Right ventricle myocardium inferior (tissue), 1 donor: ENCODE measurements around the gene TRDN. TPM values are rescaled to one million over a fixed set of nuclear protein-coding genes. Genes with fewer than 3 reads are reported as not detected.

Experiments used
- ATAC-seq: fragments of 200-7000 bp; cut with Tn5 transposase; one replicate; pipeline ENCODE4 v1.9.1; 2020; ENCODE audit warnings: mild to moderate bottlenecking, moderate library complexity
- DNase-seq: peaks from one replicate; pipeline ENCODE4 v3.0.0; 2021; ENCODE audit errors: missing footprints
- intact Hi-C: fragments of 100-400 bp; cut with DNase I; formaldehyde crosslinking; loops from one replicate; pipeline ENCODE4 v1.11.0; 2022
- long read RNA-seq: library from polyadenylated mRNA; unstranded; transcript quantifications from one replicate; pipeline ENCODE4 v2.0.0, GENCODE V29; 2021
- total RNA-seq: library from RNA; stranded (reverse); fragmentation: NEBNext Ultra II Directional; extraction: Animal tissue kit (Norgen Biotek cat#: 25700); gene quantifications from one replicate; pipeline ENCODE4 v1.2.1, GENCODE V29; 2021
- donor health status: DM: no; HTN: yes; CAD: no; lungs with severe emphysema.

TRDN gene
- 394 TPM for total RNA-seq
- long read RNA-seq, full-length matches to known transcripts: 45 of 118 reads
- long read RNA-seq, partial matches to known transcripts: 44 of 118 reads
- long read RNA-seq, other reads (novel, unspliced or antisense): 29 of 118 reads

- intact Hi-C loops: loop anchor here (5.0 kb wide), 2 partner anchors 199 to 1509 kb away; no protein-coding TSS in a partner anchor
- ATAC-seq (peak; percentile 91), DNase-seq (no peak)
These were observed at the start of gene TRDN for GRCh38 chr6:123636782-123637181. TRDN (minus strand) TSS chr6:123636950; CDS start chr6:123636775, 175 bp downstream.

- no peak for DNase-seq
- ATAC-seq: no peak
- intact Hi-C loops: no loop called here
These were observed 45.3 kb upstream of the TRDN start for GRCh38 chr6:123681957-123682462.

- ATAC-seq (no peak), DNase-seq (no peak)
- intact Hi-C loops: no loop called here
These were observed 41.1 kb upstream of the TRDN start for GRCh38 chr6:123677897-123678296.

- no peak for DNase-seq
- no peak for ATAC-seq
- intact Hi-C loops: no loop called here
These were observed 40.0 kb upstream of the TRDN start for GRCh38 chr6:123676793-123677192.

- intact Hi-C loops: no loop called here
- ATAC-seq: no peak
- DNase-seq: no peak
These were observed 32.3 kb upstream of the TRDN start for GRCh38 chr6:123668965-123669591.

GRCh38 chr6:123668063-123668462 lies 31.3 kb upstream of the TRDN start:
- ATAC-seq: no peak

GRCh38 chr6:123663436-123663835 lies 26.7 kb upstream of the TRDN start:
- no peak for ATAC-seq
- intact Hi-C loops: no loop called here
- DNase-seq: no peak

More at GRCh38 chr6:123668063-123668462, 31.3 kb upstream of the TRDN start:
- intact Hi-C loops: no loop called here
- DNase-seq: no peak

GRCh38 chr6:123662757-123663156 lies 26.0 kb upstream of the TRDN start:
- intact Hi-C loops: no loop called here
- DNase-seq (no peak), ATAC-seq (no peak)

GRCh38 chr6:123661105-123661891 lies 24.5 kb upstream of the TRDN start:
- no peak for ATAC-seq

GRCh38 chr6:123659960-123660748 lies 23.4 kb upstream of the TRDN start:
- ATAC-seq (no peak), DNase-seq (no peak)
- intact Hi-C loops: no loop called here

More at GRCh38 chr6:123661105-123661891, 24.5 kb upstream of the TRDN start:
- intact Hi-C loops: no loop called here
- no peak for DNase-seq

GRCh38 chr6:123658848-123659247 lies 22.1 kb upstream of the TRDN start:
- DNase-seq: no peak
- ATAC-seq: no peak
- intact Hi-C loops: no loop called here

GRCh38 chr6:123655521-123656306 lies 19.0 kb upstream of the TRDN start:
- no peak for ATAC-seq
- no peak for DNase-seq
- intact Hi-C loops: no loop called here

GRCh38 chr6:123648723-123649122 lies 12.0 kb upstream of the TRDN start:
- intact Hi-C loops: no loop called here
- DNase-seq: no peak

GRCh38 chr6:123648020-123648580 lies 11.3 kb upstream of the TRDN start:
- intact Hi-C loops: no loop called here
- ATAC-seq: no peak
- no peak for DNase-seq

More at GRCh38 chr6:123648723-123649122, 12.0 kb upstream of the TRDN start:
- ATAC-seq: no peak

- no peak for DNase-seq
- ATAC-seq: no peak
- intact Hi-C loops: no loop called here
These were observed 4.7 kb upstream of the TRDN start for GRCh38 chr6:123641497-123641896.

- no peak for ATAC-seq
These were observed 3.9 kb upstream of the TRDN start for GRCh38 chr6:123640567-123641187.

GRCh38 chr6:123638865-123639264 lies 2.1 kb upstream of the TRDN start:
- ATAC-seq (no peak), DNase-seq (no peak)
- intact Hi-C loops: loop anchor here (5.0 kb wide), 2 partner anchors 202 to 1512 kb away; no protein-coding TSS in a partner anchor

More at GRCh38 chr6:123640567-123641187, 3.9 kb upstream of the TRDN start:
- no peak for DNase-seq
- intact Hi-C loops: no loop called here
